G401 (cell line): ENCODE data around the gene CUBN. TPM values are rescaled to one million over a fixed set of nuclear protein-coding genes. Genes with fewer than 3 reads are reported as not detected.

Source experiments
- DNase-seq: peaks from one replicate; pipeline ENCODE4 v3.0.0-alpha.2; 2015; ENCODE audit warnings: low spot score
- in situ Hi-C: cut with HindIII; loops from 2 replicates; pipeline ENCODE4 v1.10.0; 2016; ENCODE audit warnings: low sequenced_read_pairs, mixed read lengths
- total RNA-seq: library from RNA; depleted of rRNA; stranded (reverse); fragments of >200 nt; shearing (Covaris generic); gene quantifications from 2 replicates; pipeline ENCODE4 v1.2.3, GENCODE V29; 2014

CUBN gene
- total RNA-seq, 1 experiment from 2014 or later = 0.07 TPM

DNA sequence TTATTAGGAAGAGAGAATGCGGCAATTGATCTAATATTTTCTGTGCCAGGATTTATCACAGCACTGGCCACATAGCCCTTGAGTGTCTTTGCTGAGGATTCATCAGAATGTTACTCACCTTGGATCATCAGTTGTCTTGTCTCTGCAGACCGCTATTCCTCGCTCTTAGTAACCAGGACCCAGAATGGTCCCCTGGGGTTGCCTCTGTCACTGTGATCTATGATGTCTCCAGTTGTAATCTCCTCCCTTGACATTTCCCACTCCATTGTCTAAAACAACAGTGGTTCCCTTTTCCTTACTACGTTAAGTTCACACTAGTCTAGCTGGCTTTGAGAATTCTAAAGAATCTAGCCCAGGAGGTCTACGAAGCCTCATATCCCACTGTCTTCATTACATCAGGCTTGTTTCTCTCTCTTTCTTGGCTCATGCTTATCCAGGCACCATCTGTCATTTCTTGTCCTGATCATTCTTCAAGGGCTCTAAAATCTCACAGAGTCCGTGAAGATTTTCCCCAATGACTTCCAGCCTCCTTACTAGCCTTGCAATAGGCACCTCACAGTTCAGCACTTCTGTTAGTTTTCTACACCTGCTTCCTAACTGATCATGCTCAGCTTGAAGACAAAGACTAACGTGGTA is 125.8 kb downstream of the CUBN start:
- DNase-seq = no peak
- in situ Hi-C loops = no loop called here

DNA sequence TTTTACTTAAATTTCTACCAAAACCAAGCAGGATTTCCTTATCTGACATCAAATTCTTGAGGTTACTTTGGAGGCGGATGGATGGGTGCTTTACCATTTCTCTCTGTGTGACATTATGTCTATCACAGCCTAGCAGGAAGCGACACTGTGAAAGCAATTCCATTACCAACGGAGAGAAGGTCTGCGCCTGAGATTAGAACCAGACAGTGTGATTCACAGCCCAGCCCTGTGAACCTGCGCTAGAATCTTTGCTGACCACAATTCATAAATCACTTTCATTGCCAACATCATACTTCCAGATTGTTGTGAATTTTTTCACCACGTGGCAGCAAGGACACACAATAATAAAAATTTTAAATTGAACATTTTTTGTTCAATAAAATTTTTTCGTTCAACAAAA is 126.5 kb downstream of the CUBN start:
- in situ Hi-C loops = no loop called here
- no peak for DNase-seq

DNA sequence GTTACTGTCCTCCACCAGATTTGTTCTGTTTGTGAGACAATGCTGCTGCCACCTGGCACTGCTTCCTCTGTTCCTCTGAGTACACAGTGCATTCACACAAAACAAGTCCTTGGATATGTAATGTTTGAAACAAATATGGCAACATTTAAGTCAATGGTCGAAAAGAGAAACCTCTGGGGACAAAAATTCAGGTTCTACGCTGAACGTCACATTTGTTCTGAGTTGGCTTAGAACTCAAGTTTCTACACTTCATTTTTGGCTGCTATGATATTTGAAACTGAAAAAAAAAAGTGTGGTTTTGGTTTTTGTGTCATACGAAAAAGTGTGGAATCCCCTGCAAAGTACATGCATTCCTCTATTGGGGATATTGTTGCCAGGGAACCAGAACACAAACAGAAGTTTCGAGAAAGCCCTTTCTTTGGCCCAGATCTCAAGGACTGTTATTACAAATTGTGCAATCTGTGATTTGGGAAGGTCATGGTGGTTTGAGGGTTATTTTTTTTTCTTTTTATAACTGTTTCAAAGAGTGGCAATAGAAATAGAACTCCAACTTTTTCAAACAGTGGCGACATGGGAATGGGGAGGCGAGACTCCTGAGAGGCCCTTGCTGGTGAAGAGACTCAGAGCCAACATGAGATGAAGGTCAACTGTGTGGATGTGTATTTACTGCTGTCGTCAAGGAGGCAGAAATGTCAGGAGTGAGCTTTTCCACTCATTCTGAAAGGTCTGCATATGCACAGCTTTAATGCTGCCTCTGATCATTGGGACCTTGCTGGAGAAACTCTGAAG is 127.5 kb downstream of the CUBN start:
- in situ Hi-C loops = no loop called here

GRCh38 chr10:17001297-17001744 is 128.3 kb downstream of the CUBN start:
- DNase-seq = no peak
- in situ Hi-C loops = no loop called here

More for the DNA sequence above, 127.5 kb downstream of the CUBN start:
- DNase-seq = no peak

- DNase-seq = no peak
- in situ Hi-C loops = no loop called here
Observed at GRCh38 chr10:16999665-17000451, 129.8 kb downstream of the CUBN start.

- in situ Hi-C loops = no loop called here
- no peak for DNase-seq
Observed at GRCh38 chr10:16996530-16996964, 133.1 kb downstream of the CUBN start.

DNA sequence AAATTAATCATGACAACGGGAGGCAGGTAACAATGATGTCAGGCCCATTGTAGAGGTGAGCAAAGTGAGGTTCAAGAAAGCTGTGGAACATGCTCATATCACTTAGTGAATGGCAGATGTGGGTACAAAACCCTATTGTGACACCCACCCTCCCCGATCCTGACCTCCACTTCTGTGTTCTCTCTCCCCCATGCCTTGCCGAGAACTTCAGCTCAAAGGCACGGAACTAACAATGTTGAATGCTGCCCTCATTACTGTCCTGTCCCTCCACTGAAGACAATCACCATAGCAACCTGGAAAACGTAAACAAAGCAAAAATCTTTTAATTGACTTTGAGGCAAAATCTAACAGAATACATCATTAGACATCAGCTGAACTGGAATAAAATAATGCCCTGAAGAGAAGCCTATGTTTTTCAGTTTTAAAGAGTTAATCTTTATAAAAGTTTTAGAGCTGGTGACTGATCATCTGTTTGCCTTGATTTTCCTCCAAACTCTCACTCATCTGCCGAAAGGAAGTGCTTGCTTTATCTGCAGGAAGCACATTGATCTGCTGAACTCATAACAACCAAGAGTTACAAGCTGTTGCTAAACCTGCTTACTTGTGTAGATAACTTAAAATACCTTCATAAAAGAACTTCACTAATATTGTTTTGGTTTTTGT is 133.6 kb downstream of the CUBN start:
- DNase-seq = no peak
- in situ Hi-C loops = no loop called here

- in situ Hi-C loops = no loop called here
- DNase-seq = no peak
Observed at GRCh38 chr10:16993186-16993585, 136.4 kb downstream of the CUBN start.

DNA sequence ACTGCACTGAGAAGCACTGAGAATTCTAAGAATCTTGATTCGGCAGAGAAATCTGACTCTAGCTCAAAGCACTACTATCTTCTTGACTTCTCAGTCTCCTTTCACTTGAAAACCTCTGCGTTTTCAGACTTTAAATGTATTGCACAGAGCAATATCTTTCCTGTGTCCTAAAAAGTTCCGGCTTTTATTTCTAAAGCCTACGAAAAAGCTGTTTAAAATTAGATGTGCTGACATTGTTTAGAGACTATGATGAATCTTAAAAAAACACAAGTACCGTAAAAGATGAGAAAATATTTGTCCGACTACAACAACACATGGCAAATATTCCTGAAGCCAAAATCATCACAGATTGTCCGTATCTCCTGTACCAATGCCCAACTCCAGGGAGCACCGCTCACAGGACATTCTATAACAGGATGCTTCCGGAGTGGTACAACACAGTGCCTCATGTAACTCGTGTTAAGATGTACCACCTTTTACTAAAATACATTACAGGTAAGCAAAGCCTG is 136.9 kb downstream of the CUBN start:
- in situ Hi-C loops = no loop called here
- DNase-seq = no peak

DNA sequence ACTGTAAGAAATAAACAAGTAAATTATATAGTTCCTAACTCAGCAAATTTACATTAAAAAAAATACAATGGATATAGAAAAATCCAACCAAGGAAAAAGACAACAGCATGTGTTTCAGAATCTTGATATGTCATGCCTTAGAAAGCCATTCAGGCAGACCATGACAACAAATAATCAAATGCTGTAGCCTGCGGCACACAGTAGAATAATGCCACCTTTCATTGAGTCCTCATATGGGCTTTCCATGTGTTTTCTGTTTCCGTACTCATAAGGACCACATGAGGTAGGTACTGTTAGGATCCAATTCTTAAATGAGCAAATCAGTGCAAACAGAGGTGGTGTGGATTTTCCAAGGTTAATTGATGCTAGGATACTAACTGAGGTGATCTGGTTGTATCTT is 138.6 kb downstream of the CUBN start:
- DNase-seq = no peak
- in situ Hi-C loops = no loop called here

- in situ Hi-C loops = no loop called here
- no peak for DNase-seq
Observed at GRCh38 chr10:16989826-16990293, 139.8 kb downstream of the CUBN start.

DNA sequence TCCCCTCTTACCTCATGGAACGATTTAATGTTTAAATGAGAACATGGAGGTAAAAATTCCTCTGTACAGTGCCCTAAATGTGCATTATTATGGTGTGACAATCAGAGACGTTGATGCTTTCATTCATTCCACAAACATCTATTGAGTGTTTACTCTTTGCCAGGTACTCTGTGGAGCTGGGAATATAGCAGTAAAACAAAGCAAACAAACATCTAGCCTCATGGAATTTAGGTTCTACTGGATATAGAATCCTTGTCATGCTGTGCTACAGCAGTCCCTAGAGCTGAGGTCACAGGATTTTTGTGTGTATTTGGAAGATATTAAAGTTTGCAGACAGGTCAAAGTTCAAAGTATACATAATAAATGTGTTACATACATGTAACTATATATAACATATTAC is 140.7 kb downstream of the CUBN start:
- in situ Hi-C loops = no loop called here
- no peak for DNase-seq

DNA sequence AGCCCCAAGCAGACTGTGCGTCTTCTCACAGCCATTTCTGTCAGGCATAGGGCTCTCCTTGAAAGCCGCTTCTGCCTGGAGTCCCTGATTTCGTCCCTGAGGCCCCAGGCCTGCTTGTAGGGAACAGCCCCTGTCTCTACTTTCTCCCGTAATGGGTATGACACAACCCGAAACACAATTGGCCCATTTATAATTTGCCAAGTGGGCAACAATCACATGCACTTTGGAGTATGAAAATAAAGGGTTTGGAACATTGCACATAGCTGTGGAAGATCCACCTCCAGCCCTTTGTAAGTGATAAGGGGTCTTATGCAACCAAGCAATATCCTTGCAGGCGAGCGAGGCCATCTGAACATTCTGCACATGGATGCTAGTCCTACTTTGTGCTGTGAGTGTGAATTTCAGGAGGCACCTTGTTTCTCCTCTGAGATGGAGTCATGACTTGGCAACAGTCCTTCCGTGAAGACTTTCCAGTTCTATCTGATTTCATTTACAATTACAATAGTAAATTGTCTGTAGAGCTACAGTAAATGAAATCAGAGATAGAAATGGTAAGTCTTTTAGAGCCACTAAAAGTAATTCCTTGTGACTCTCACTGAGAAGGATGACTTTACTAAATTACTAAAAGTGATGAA is 141.5 kb downstream of the CUBN start:
- in situ Hi-C loops = no loop called here
- DNase-seq = no peak

DNA sequence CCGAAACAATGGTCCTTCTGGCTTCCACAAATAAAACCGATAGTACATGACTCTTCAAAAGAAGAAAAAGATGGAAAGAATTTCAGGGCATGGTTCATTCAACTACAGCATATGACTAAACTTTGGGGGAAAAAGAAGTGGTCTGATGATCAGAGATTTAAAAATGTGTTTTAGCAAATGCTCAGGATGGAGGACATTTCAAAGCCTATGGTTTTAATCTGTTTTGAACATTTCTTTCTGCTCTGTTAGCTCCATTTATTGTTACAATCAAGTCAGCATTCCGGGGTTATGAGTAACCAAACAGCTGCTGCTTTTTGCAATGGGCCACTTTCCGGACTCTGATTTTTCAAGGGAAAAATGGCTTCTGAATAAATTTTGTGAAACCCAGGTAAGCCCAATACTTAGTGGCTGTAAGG is 142.4 kb downstream of the CUBN start:
- in situ Hi-C loops = no loop called here
- DNase-seq = no peak

DNA sequence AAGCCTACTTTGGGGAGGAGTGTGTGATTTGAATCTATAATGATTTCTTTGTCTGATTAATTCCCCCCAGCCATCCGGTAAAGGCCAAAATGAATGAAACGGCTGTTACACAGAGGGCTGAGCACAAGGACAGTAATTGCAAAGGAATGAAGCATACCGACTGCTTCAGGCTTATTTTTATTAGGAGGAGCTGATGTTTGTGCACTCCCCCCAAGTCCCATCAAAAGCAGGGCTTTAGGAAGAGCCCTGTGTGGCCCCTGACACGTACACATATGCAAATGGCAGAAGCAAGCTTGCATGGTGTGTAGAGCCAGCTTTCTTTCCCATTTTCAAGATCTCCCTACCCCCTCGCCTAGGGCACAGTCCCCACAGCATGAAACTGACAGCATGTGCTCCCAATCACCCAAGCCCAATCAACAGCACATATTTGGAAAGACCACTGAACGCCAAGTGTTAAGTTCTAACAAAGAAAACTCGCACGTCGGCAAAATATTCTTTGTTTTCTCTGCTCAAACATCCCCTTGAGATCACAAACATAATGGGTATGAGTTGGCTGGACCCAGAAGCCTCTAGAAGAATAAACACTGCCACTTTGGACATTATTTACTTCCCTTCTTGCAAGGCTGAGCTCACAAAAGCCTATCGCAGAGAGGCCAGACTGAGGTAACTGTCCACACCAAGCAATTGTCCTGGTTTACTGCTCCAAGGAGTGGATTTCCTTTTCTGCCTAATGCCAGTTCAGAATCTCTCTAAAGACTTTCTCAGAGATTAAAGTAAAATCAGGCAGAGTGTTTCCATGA is 143.0 kb downstream of the CUBN start:
- in situ Hi-C loops = no loop called here

DNA sequence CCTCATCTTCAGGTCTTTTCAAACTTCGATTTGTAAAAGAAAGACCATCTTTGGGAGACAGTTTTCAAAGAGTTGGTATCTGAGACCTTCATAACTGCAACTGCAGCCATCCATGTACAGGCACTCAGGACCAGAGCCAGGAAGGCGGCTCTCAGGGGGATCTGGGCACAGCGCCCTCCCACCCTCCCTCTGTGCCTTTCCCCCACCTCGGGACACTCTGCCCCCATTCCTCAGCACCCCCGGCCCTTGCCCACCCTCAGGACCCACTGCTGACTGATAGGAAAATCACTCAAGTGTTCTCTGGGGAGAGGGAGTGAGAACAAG is 143.6 kb downstream of the CUBN start:
- in situ Hi-C loops = no loop called here
- DNase-seq = no peak

More for the DNA sequence above, 143.0 kb downstream of the CUBN start:
- no peak for DNase-seq

DNA sequence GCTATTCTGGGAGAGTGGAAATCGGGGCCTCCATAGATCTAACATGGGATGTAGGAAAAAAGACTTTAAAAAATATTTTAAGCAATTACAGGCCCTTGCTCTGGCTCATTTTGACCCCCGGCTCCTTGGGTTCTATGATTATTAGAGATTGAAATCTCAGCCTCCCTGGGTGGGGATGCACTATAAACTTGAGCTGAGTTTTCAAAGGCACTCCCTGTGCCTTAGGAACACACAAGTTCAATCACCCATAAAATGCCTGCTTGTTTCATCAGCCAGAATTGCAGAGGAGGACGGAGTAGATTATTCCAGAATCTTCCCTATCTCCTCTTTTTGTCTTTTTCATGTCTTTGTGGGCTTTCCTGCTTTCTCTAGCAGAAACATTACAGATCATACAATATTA is 145.4 kb downstream of the CUBN start:
- DNase-seq = no peak
- in situ Hi-C loops = no loop called here

GRCh38 chr10:16976803-16977202 is 152.8 kb downstream of the CUBN start:
- no peak for DNase-seq
- in situ Hi-C loops = no loop called here
